Measurements from ENCODE around the gene STAG1. TPM values are rescaled to one million over a fixed set of nuclear protein-coding genes. Genes with fewer than 3 reads are reported as not detected.
"Not testable (repeated sequence)": the region's sequence is repeated elsewhere in the genome, so short reads cannot be mapped to it uniquely, and the experiment has no call there.

Gene STAG1
- polyA plus RNA-seq, 3 donors, result 7.2 to 10.0 (median 7.5) TPM

- Histone ChIP-seq H3K4me3 (replicated peaks in 1 of 3; ENCODE audit: low read depth in 2 of 3, low read length in 3 of 3) (no peak overlapping the region), H3K4me2 (replicated peaks; ENCODE audit: extremely low read depth, low read length, poor library complexity, severe bottlenecking) (no peak overlapping the region), H3K4me1 (ENCODE audit: control insufficient read depth in 1 of 2, insufficient read depth in 2 of 2, low read length in 2 of 2) (peaks cover 10 to 18% of the 10 kb centered on the region in 2 donors), H3K9me3 (replicated peaks in 1 of 2; ENCODE audit: control insufficient read depth in 1 of 2, insufficient read depth in 1 of 2, low read length in 2 of 2) (no peaks in the 10 kb centered on the region), H3K79me2 (ENCODE audit: insufficient read depth, low read length) (peaks cover 100% of the 10 kb centered on the region), H3K27ac (ENCODE audit: low read depth in 1 of 2, low read length in 2 of 2) (no peak overlapping the region), H2AFZ (ENCODE audit: insufficient read depth, low read depth, low read length, poor library complexity, severe bottlenecking) (no peak overlapping the region), H3K9ac (ENCODE audit: insufficient read depth, low read length, poor library complexity, severe bottlenecking) (no peak overlapping the region), H4K20me1 (ENCODE audit: insufficient read depth, low read length) (peaks cover 14% of the 10 kb centered on the region), H3K27me3 (ENCODE audit: control insufficient read depth in 2 of 2, insufficient read depth in 2 of 2, low read length in 2 of 2) (no peaks in the 10 kb centered on the region), H3K36me3 (replicated peaks in 1 of 2; ENCODE audit: control insufficient read depth in 1 of 2, insufficient read depth in 2 of 2, low read length in 2 of 2) (no peaks in the 10 kb centered on the region)
- peaks cover 54% of the 10 kb centered on the region for H3K4me1 Mint-ChIP-seq
- H3K9me3 Mint-ChIP-seq, result peaks cover 0 to 4% (median 0%) of the 10 kb centered on the region in 7 donors
- H3K4me3 Mint-ChIP-seq, result no peak overlapping the region
- intact Hi-C loops (cut with micrococcal nuclease), result no loop called here
- WGBS (ENCODE audit: insufficient coverage), result 100% methylated on average over 1 of the region's 2 CpGs
- no peak for TF ChIP-seq CTCF (IDR thresholded peaks at IDR 0.05)
- peak overlapping the region in 1 of 7 donors; percentile 71 for H3K27ac Mint-ChIP-seq
- peaks cover 0 to 1% (median 0%) of the 10 kb centered on the region in 3 donors for H3K27me3 Mint-ChIP-seq (ENCODE audit: low read depth in 3 of 3)
- peaks cover 4 to 14% of the 10 kb centered on the region in 2 donors for H3K36me3 Mint-ChIP-seq
- DNase-seq, result no peak
Observed at GRCh38 chr3:136741063-136741462, 11.1 kb downstream of the STAG1 start.

- Histone ChIP-seq H4K20me1 (ENCODE audit: insufficient read depth, low read length) (peaks cover 12% of the 10 kb centered on the region), H3K36me3 (replicated peaks in 1 of 2; ENCODE audit: control insufficient read depth in 1 of 2, insufficient read depth in 2 of 2, low read length in 2 of 2) (no peaks in the 10 kb centered on the region), H3K9ac (ENCODE audit: insufficient read depth, low read length, poor library complexity, severe bottlenecking) (no peak overlapping the region), H3K4me3 (replicated peaks in 1 of 3; ENCODE audit: low read depth in 2 of 3, low read length in 3 of 3) (no peak overlapping the region), H2AFZ (ENCODE audit: insufficient read depth, low read depth, low read length, poor library complexity, severe bottlenecking) (no peak overlapping the region), H3K27me3 (ENCODE audit: control insufficient read depth in 2 of 2, insufficient read depth in 2 of 2, low read length in 2 of 2) (no peaks in the 10 kb centered on the region), H3K79me2 (ENCODE audit: insufficient read depth, low read length) (peaks cover 100% of the 10 kb centered on the region), H3K4me1 (ENCODE audit: control insufficient read depth in 1 of 2, insufficient read depth in 2 of 2, low read length in 2 of 2) (peaks cover 10 to 17% of the 10 kb centered on the region in 2 donors), H3K4me2 (replicated peaks; ENCODE audit: extremely low read depth, low read length, poor library complexity, severe bottlenecking) (no peak overlapping the region), H3K9me3 (replicated peaks in 1 of 2; ENCODE audit: control insufficient read depth in 1 of 2, insufficient read depth in 1 of 2, low read length in 2 of 2) (no peaks in the 10 kb centered on the region), H3K27ac (ENCODE audit: low read depth in 1 of 2, low read length in 2 of 2) (no peak overlapping the region)
- Mint-ChIP-seq H3K27ac (peak overlapping the region in 5 of 7 donors; percentile 2 to 48 (median 32)), H3K4me3 (peak overlapping the region in 1 of 2 donors; percentile 16), H3K9me3 (peaks cover 0 to 4% (median 0%) of the 10 kb centered on the region in 7 donors), H3K4me1 (peaks cover 51% of the 10 kb centered on the region), H3K36me3 (peaks cover 4 to 16% of the 10 kb centered on the region in 2 donors), H3K27me3 (ENCODE audit: low read depth in 3 of 3) (peaks cover 0 to 1% (median 0%) of the 10 kb centered on the region in 3 donors)
- WGBS (ENCODE audit: insufficient coverage), result 100% methylated on average over 1 of the region's 7 CpGs
- DNase-seq, result no peak
- no peak for TF ChIP-seq CTCF (IDR thresholded peaks at IDR 0.05)
- intact Hi-C loops (cut with micrococcal nuclease), result no loop called here
Observed at GRCh38 chr3:136740351-136740958, 11.7 kb downstream of the STAG1 start.

GRCh38 chr3:136736950-136737349 is 15.2 kb downstream of the STAG1 start:
- 5% methylated on average over 2 of the region's 8 CpGs for WGBS (ENCODE audit: insufficient coverage)
- Histone ChIP-seq H3K79me2 (ENCODE audit: insufficient read depth, low read length) (peaks cover 100% of the 10 kb centered on the region), H3K4me2 (replicated peaks; ENCODE audit: extremely low read depth, low read length, poor library complexity, severe bottlenecking) (peak overlapping the region; percentile 64), H3K27ac (ENCODE audit: low read depth in 1 of 2, low read length in 2 of 2) (peak overlapping the region; percentile 26 to 79), H4K20me1 (ENCODE audit: insufficient read depth, low read length) (peaks cover 10% of the 10 kb centered on the region), H3K4me3 (replicated peaks in 1 of 3; ENCODE audit: low read depth in 2 of 3, low read length in 3 of 3) (peak overlapping the region in 2 of 3 experiments; percentile 23 to 65), H3K4me1 (ENCODE audit: control insufficient read depth in 1 of 2, insufficient read depth in 2 of 2, low read length in 2 of 2) (peaks cover 10 to 22% of the 10 kb centered on the region in 2 donors), H2AFZ (ENCODE audit: insufficient read depth, low read depth, low read length, poor library complexity, severe bottlenecking) (peak overlapping the region; percentile 68), H3K9ac (ENCODE audit: insufficient read depth, low read length, poor library complexity, severe bottlenecking) (peak overlapping the region; percentile 43)
- H3K36me3 ChIP-seq (replicated peaks in 1 of 2; ENCODE audit: control insufficient read depth in 1 of 2, insufficient read depth in 2 of 2, low read length in 2 of 2); H3K27me3 Mint-ChIP-seq (ENCODE audit: low read depth in 3 of 3); H3K9me3 Mint-ChIP-seq; H3K9me3 ChIP-seq (replicated peaks in 1 of 2; ENCODE audit: control insufficient read depth in 1 of 2, insufficient read depth in 1 of 2, low read length in 2 of 2); H3K27me3 ChIP-seq (ENCODE audit: control insufficient read depth in 2 of 2, insufficient read depth in 2 of 2, low read length in 2 of 2); intact Hi-C loops (cut with micrococcal nuclease): not testable (repeated sequence)
- DNase-seq, result peak; percentile 13 to 32 (median 21)
- peaks cover 47% of the 10 kb centered on the region for H3K4me1 Mint-ChIP-seq
- peak overlapping the region; percentile 1 to 92 (median 80) for H3K27ac Mint-ChIP-seq
- H3K4me3 Mint-ChIP-seq, result peak overlapping the region; percentile 47 to 71
- H3K36me3 Mint-ChIP-seq, result peaks cover 3 to 14% of the 10 kb centered on the region in 2 donors

Measured in CD14-positive monocyte (primary cell).